Activated gamma-delta T cell treated with anti-CD3 and anti-CD28 coated beads, Interleukin-2, amount 50 U/mL, for 16 hours (primary cell): ENCODE measurements around the gene PCNX4.
"Not testable (repeated sequence)": the region's sequence is repeated elsewhere in the genome, so short reads cannot be mapped to it uniquely, and the experiment has no call there.

ENCODE experiments used
- DNase-seq: peaks from one replicate; pipeline ENCODE4 v3.0.0-alpha.2; 2020; ENCODE audit warnings: low read depth

The PCNX4 gene

DNA sequence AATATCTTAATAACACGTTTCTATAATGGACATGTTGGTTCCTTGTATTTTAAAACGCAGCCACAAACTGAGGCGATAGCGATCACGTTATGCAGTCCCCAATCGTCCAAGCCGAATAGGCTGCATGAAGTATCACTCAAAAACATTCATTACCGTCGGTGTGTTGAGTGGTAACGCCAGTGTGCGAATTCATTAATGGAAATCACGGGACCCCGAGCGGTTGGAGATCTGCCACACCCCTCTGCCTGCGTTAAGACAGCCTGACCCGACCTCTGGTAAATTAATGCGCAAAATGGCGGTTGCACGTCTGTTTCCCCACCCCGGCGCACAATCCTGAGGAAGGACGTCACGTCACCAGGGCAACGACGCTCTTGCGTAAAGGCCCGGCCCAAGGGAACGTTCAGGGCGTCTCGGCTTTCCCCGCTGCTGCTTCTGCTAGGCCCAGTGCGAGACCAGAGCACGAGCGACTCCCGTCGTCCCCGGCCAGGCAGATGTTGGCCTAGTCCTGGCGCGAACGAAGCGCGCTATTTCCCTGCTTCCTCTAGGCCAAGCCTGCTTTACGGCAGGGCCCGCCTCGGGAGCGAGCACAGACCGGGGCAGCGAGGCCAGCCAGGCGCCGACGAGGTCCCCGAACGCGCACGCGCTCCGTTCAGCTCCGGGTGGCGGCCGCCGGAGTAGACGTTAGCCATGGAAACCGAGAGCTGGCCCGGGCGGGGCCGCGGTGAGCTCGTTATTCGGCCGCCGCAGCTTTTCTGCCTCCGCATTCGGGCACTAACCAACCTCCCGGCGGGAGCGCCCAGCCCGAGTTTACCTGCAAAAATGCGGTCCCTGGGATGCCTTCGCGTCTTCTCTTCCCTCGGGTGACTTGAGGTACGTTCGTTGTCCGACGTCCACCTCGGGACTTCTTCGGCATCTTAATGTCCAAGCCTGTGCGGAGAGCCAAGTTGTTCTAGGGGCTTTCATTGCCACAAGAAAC is at the start of gene PCNX4:
PCNX4 (plus strand) TSS at position 374 of the 976 bp plus-strand sequence. CDS start 15,716 bp downstream, outside the sequence.
- DNase-seq, result peak; percentile 89

GRCh38 chr14:60047976-60048375 is 43.7 kb upstream of the PCNX4 start:
- DNase-seq, result not testable (repeated sequence)

- no peak for DNase-seq
Measured at GRCh38 chr14:60051721-60052221, 40.0 kb upstream of the PCNX4 start.

DNA sequence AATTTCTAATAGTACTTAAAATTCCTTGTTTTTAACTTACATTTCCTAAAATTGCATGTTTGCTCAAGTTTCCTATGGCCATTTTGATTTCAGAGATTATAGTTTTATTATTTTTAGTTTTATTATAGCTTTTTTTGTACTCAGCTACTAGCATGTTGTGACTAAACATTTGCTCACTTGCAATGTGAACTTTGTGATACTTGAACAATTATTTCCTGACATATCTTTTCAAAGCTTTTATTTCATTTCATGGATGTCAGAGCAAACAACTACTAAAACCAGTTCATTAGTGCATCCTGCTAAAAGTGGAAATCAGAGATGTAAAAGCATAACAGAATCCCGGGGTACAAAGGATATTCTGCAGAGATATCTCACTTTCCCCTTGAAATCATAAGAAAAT is 33.6 kb upstream of the PCNX4 start:
- no peak for DNase-seq

DNA sequence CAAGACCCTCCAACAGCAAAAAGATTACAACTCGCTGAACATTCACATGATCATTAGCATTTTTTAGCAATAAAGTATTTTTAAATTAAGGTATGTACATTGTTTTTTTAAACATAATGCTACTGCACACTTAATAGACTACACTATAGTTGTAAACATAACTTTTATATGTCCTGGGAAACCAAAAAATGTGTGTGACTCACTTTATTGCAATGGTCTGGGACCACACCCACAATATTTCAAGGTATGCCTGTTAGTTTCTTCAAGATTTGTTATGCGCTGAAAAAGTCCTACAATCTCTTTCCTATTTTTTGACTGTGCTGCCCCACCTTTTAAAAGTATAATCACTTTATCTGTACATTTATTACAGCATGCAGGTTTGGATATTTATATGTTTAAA is 30.4 kb upstream of the PCNX4 start:
- DNase-seq, result no peak

GRCh38 chr14:60064491-60065072 is 27.1 kb upstream of the PCNX4 start:
- no peak for DNase-seq

DNA sequence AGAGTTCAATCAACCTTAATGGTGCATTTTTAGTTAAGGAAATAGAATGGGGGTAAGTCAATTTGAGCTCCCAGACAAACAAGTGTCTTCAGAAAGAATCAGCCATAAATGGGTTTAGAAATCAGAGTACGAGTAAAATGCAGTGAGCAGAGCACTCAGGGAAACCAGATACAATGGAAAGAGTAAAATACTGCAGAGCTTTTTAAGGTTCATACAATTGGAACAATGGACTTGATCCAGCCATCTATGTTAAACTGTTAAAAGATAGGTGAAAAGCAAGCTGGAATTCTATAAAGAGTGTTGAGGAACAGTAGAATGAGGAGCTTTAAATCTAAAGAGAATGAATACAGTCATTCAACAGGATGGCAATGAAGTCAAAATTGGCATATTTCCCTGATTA is 23.8 kb upstream of the PCNX4 start:
- no peak for DNase-seq

- no peak for DNase-seq
Measured at GRCh38 chr14:60079723-60080122, 12.0 kb upstream of the PCNX4 start.

DNA sequence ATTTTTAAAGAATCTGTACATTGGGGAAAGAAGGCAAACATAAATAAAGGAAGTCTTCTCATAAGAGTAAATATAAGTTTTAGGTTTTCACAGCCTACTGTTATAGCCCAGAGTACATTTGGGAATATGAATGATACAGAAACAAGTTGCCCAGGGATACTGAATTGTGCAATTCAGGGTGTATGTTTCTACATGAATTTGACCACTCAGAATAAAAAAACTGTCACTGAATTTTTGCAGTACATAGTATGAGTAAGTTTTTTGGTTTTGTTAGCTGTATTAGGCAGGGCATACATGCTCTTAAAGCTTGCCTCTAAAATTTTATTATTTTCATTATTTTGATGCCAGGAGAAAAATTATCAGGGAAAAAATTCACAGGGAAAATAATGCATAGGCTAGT is 6.6 kb upstream of the PCNX4 start:
- no peak for DNase-seq

- DNase-seq, result no peak
Measured at GRCh38 chr14:60085693-60086092, 6.0 kb upstream of the PCNX4 start.

DNA sequence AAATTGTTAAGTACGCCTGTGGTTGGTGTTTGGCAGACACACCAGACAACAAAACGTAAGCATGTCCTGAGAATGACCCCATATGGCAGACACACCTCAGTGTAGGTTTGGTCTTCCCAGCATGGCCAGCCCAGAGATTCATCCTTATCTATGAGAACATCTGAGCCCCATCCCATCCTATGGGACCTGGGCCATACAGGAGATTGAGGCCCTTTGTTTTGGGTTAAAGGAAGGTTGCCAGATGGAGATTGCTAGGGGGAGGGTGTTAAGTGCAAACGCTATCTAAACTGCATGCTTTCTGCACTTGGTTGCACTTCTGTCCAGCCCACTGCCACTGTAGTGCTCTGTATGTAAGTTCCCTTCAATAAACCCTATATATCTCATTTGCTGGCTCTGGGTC is 4.1 kb upstream of the PCNX4 start:
- DNase-seq, result no peak

DNA sequence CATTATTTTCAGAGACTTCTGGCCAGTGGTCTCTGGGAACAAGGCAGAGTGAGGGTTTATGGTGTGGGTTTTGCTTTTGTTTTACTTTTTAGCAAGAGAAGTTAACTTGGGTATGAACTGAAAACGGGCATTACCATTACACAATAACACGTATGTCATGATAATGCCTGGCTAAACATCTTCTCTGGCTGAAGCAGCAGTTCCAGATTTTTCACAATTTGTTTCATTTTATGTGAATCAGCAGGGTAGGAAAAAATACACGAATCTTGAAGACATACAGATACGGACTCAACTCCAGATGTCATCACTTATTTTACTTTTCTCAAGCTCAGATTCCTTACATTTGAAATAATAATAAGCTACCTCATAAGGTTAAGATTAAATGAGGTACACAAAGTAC is 2.5 kb upstream of the PCNX4 start:
- no peak for DNase-seq

- no peak for DNase-seq
Measured at GRCh38 chr14:60090864-60091519, 731 bp upstream of the PCNX4 start.

DNA sequence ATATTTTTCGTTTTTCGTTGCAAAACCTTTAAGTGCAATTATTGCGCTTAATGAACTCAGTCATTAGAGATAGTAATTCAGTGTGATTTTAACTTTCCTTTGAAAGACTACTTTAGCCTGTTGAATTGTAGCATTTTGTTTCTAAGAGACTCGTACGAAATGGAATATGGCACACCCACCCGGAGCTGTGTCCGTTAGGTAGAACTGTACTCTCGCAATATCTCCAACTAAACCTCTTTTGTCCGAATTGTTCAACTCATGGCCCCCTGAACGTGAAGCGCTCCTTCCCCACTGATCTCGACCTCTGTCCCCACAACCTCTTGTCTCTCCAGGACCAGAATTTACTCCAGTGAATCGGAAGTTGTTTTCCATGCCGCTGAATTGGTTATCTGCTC is 800 bp downstream of the PCNX4 start:
- DNase-seq, result no peak

- DNase-seq, result no peak
Measured at GRCh38 chr14:60093080-60093479, 1.4 kb downstream of the PCNX4 start.

DNA sequence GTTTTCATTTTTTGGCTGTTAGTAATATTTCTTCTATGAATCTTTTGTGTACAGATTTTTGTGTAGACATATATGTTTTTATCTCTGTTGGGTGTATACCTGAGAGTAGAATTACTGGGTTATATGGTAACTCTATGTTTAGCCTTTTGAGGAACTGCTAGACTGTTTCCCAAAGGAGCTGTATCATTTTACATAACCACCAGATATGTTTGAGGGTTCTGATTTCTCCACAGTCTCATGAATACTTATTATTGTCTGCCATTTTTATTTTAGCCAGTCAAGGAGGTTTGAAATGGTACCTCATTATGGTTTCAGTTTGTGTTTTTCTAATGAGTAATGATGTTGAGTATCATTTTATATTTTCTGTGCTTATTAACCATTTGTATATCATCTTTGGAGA is 1.9 kb downstream of the PCNX4 start:
- no peak for DNase-seq

DNA sequence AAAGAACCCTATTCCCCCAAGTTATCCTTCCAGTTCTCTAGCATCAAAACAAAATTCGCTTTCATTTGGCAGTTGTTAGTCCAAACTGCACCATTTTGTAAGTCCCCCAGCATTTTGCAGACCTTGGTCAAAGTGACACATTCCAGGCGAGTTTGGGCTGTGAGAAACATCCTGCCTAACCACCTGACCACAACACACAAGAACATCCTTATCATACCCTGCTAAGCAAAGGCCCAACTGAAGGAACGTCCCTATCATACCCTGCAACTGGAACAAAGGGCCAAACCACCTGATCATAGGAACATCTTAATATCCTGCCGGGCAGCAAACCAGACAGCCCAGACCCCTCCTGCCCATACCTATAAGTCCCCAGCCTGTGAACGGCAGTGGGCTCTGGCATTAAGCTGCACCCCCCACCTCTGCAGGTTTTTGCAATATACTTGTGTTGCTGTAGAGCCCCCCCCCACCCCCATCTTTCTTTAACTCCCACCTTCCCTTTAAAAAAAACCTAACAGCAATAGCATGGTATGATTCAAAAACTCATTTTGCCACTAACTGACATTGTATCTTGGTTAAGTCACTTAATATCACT is 2.7 kb downstream of the PCNX4 start:
- DNase-seq, result no peak

GRCh38 chr14:60095231-60095630 is 3.5 kb downstream of the PCNX4 start:
- no peak for DNase-seq

GRCh38 chr14:60095781-60096450 is 4.2 kb downstream of the PCNX4 start:
- DNase-seq, result no peak

DNA sequence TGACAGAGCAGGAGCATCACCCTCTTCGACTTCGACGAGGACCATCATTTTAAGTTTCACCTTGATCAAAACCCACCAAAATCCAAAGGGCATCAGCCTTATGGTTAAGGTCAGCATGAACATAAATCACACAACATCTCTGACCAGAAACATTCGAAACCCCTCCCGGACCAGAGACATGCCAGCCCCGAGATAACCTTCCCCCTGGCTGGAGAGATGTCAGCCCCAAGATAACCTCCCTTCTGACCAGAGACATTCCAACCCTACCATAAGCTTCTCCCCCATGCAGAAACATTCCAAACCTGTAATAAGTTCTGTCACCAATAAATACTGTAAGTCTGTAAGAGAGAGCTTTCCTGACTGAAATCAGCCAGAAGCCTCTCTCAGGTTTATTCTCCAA is 6.3 kb downstream of the PCNX4 start:
- DNase-seq, result no peak

- DNase-seq, result not testable (repeated sequence)
Measured at GRCh38 chr14:60099855-60100254, 8.1 kb downstream of the PCNX4 start.

- DNase-seq, result no peak
Measured at GRCh38 chr14:60101786-60102185, 10.1 kb downstream of the PCNX4 start.
